Large intestine (tissue), 3 donors: ENCODE measurements around the gene GRIA1. TPM values are rescaled to one million over a fixed set of nuclear protein-coding genes. Genes with fewer than 3 reads are reported as not detected.

Source experiments
- DNase-seq, 2 donors: peaks; one replicate each; pipeline versions ENCODE4 v3.0.0 to v3.0.0-alpha.2; 2013
- H3K27ac ChIP-seq: one replicate; pipeline ENCODE4 v1.5.1; 2013; ENCODE audit warnings: low read length
- H3K27me3 ChIP-seq: 2 replicates; pipeline ENCODE4 v1.6.1; 2013; ENCODE audit warnings: low read length; ENCODE audit not compliant: control insufficient read depth, insufficient read depth
- H3K36me3 ChIP-seq: 2 replicates; pipeline ENCODE4 v1.6.1; 2013; ENCODE audit warnings: low read length; ENCODE audit not compliant: control insufficient read depth, insufficient read depth
- H3K4me1 ChIP-seq: one replicate; pipeline ENCODE4 v1.6.1; 2013; ENCODE audit warnings: low read length; ENCODE audit not compliant: control insufficient read depth, insufficient read depth
- H3K4me3 ChIP-seq: one replicate; pipeline ENCODE4 v1.5.1; 2013; ENCODE audit warnings: low read length
- H3K9me3 ChIP-seq: one replicate; pipeline ENCODE4 v1.6.1; 2013; ENCODE audit warnings: mild to moderate bottlenecking, low read depth, low read length, moderate library complexity; ENCODE audit not compliant: control insufficient read depth
- WGBS: methylation state at CpG from one replicate; pipeline ENCODE4 v1.1.5; 2013; ENCODE audit warnings: low lambda C conversion rate; ENCODE audit not compliant: insufficient coverage; 5-methylcytosine and 5-hydroxymethylcytosine counted together
- polyA plus RNA-seq: library from polyadenylated mRNA; unstranded; fragments of 120-200 nt; gene quantifications from one replicate; pipeline ENCODE4 v1.2.1, GENCODE V29; 2013

GRIA1 gene
- polyA plus RNA-seq, 1 donor = 0.93 TPM

- peaks cover 7% of the 10 kb centered on the region for H3K27me3 ChIP-seq
- no peaks in the 10 kb centered on the region for H3K36me3 ChIP-seq
- DNase-seq = no peak
- no peak overlapping the region for H3K4me3 ChIP-seq
- no peaks in the 10 kb centered on the region for H3K9me3 ChIP-seq
- WGBS = no CpG with 5 or more reads among the region's 1 CpG
- no peaks in the 10 kb centered on the region for H3K4me1 ChIP-seq
- H3K27ac ChIP-seq = no peak overlapping the region
Measured at GRCh38 chr5:153496835-153497234, 6.4 kb downstream of the GRIA1 start.

- H3K4me3 ChIP-seq = no peak overlapping the region
- no peak for DNase-seq
Measured at GRCh38 chr5:153498516-153498915, 8.0 kb downstream of the GRIA1 start.

GRCh38 chr5:153500178-153500577, 9.7 kb downstream of the GRIA1 start:
- Histone ChIP-seq H3K9me3 (no peaks in the 10 kb centered on the region), H3K27ac (no peak overlapping the region), H3K27me3 (no peaks in the 10 kb centered on the region), H3K36me3 (no peaks in the 10 kb centered on the region), H3K4me1 (no peaks in the 10 kb centered on the region), H3K4me3 (no peak overlapping the region)
- DNase-seq = no peak
- 80% methylated on average over 1 of the region's 2 CpGs for WGBS

More at GRCh38 chr5:153498516-153498915, 8.0 kb downstream of the GRIA1 start:
- no peaks in the 10 kb centered on the region for H3K36me3 ChIP-seq
- H3K27me3 ChIP-seq = no peaks in the 10 kb centered on the region
- no peaks in the 10 kb centered on the region for H3K4me1 ChIP-seq
- no peaks in the 10 kb centered on the region for H3K9me3 ChIP-seq
- H3K27ac ChIP-seq = no peak overlapping the region

GRCh38 chr5:153504726-153505125, 14.3 kb downstream of the GRIA1 start:
- no peaks in the 10 kb centered on the region for H3K36me3 ChIP-seq
- H3K4me3 ChIP-seq = no peak overlapping the region
- no peaks in the 10 kb centered on the region for H3K4me1 ChIP-seq
- DNase-seq = no peak
- no CpG with 5 or more reads among the region's 3 CpGs for WGBS
- no peaks in the 10 kb centered on the region for H3K9me3 ChIP-seq
- H3K27me3 ChIP-seq = no peaks in the 10 kb centered on the region
- no peak overlapping the region for H3K27ac ChIP-seq

GRCh38 chr5:153508700-153509099, 18.2 kb downstream of the GRIA1 start:
- no CpG with 5 or more reads among the region's 1 CpG for WGBS
- no peak for DNase-seq

GRCh38 chr5:153511622-153512021, 21.2 kb downstream of the GRIA1 start:
- no CpG with 5 or more reads among the region's 6 CpGs for WGBS
- Histone ChIP-seq H3K4me3 (no peak overlapping the region), H3K27ac (no peak overlapping the region), H3K4me1 (no peaks in the 10 kb centered on the region), H3K9me3 (no peaks in the 10 kb centered on the region), H3K36me3 (no peaks in the 10 kb centered on the region), H3K27me3 (no peaks in the 10 kb centered on the region)
- no peak for DNase-seq

More at GRCh38 chr5:153508700-153509099, 18.2 kb downstream of the GRIA1 start:
- no peak overlapping the region for H3K4me3 ChIP-seq
- H3K27ac ChIP-seq = no peak overlapping the region
- H3K27me3 ChIP-seq = no peaks in the 10 kb centered on the region
- H3K4me1 ChIP-seq = no peaks in the 10 kb centered on the region
- H3K9me3 ChIP-seq = no peaks in the 10 kb centered on the region
- no peaks in the 10 kb centered on the region for H3K36me3 ChIP-seq

GRCh38 chr5:153513156-153513555, 22.7 kb downstream of the GRIA1 start:
- WGBS = no CpG with 5 or more reads among the region's 4 CpGs
- H3K9me3 ChIP-seq = no peaks in the 10 kb centered on the region
- H3K27ac ChIP-seq = no peak overlapping the region
- no peak overlapping the region for H3K4me3 ChIP-seq
- DNase-seq = no peak
- H3K36me3 ChIP-seq = no peaks in the 10 kb centered on the region
- no peaks in the 10 kb centered on the region for H3K27me3 ChIP-seq
- no peaks in the 10 kb centered on the region for H3K4me1 ChIP-seq

GRCh38 chr5:153515301-153515700, 24.8 kb downstream of the GRIA1 start:
- Histone ChIP-seq H3K4me1 (no peaks in the 10 kb centered on the region), H3K27ac (no peak overlapping the region), H3K4me3 (no peak overlapping the region), H3K9me3 (no peaks in the 10 kb centered on the region), H3K36me3 (no peaks in the 10 kb centered on the region), H3K27me3 (no peaks in the 10 kb centered on the region)
- no peak for DNase-seq
- 86% methylated on average over 1 of the region's 2 CpGs for WGBS

GRCh38 chr5:153516504-153517240, 26.2 kb downstream of the GRIA1 start:
- Histone ChIP-seq H3K27me3 (no peaks in the 10 kb centered on the region), H3K9me3 (no peaks in the 10 kb centered on the region), H3K27ac (no peak overlapping the region), H3K4me1 (no peaks in the 10 kb centered on the region), H3K36me3 (no peaks in the 10 kb centered on the region), H3K4me3 (no peak overlapping the region)
- 79% methylated on average over 4 of the region's 12 CpGs for WGBS
- DNase-seq = no peak

- DNase-seq = no peak
- Histone ChIP-seq H3K4me3 (no peak overlapping the region), H3K4me1 (no peaks in the 10 kb centered on the region), H3K9me3 (no peaks in the 10 kb centered on the region), H3K36me3 (no peaks in the 10 kb centered on the region), H3K27me3 (no peaks in the 10 kb centered on the region), H3K27ac (no peak overlapping the region)
- 83% methylated on average over 1 of the region's 2 CpGs for WGBS
Measured at GRCh38 chr5:153517241-153517611, 26.8 kb downstream of the GRIA1 start.

- no peak for DNase-seq
- Histone ChIP-seq H3K9me3 (no peaks in the 10 kb centered on the region), H3K36me3 (no peaks in the 10 kb centered on the region), H3K27ac (no peak overlapping the region), H3K4me3 (no peak overlapping the region), H3K27me3 (no peaks in the 10 kb centered on the region), H3K4me1 (no peaks in the 10 kb centered on the region)
- no CpG with 5 or more reads among the region's 1 CpG for WGBS
Measured at GRCh38 chr5:153520137-153520536, 29.7 kb downstream of the GRIA1 start.
